ENCODE results near the gene OCEL1.
"Not testable (repeated sequence)": the region's sequence is repeated elsewhere in the genome, so short reads cannot be mapped to it uniquely, and the experiment has no call there.

Gene OCEL1, protein sequence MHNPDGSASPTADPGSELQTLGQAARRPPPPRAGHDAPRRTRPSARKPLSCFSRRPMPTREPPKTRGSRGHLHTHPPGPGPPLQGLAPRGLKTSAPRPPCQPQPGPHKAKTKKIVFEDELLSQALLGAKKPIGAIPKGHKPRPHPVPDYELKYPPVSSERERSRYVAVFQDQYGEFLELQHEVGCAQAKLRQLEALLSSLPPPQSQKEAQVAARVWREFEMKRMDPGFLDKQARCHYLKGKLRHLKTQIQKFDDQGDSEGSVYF

DNA sequence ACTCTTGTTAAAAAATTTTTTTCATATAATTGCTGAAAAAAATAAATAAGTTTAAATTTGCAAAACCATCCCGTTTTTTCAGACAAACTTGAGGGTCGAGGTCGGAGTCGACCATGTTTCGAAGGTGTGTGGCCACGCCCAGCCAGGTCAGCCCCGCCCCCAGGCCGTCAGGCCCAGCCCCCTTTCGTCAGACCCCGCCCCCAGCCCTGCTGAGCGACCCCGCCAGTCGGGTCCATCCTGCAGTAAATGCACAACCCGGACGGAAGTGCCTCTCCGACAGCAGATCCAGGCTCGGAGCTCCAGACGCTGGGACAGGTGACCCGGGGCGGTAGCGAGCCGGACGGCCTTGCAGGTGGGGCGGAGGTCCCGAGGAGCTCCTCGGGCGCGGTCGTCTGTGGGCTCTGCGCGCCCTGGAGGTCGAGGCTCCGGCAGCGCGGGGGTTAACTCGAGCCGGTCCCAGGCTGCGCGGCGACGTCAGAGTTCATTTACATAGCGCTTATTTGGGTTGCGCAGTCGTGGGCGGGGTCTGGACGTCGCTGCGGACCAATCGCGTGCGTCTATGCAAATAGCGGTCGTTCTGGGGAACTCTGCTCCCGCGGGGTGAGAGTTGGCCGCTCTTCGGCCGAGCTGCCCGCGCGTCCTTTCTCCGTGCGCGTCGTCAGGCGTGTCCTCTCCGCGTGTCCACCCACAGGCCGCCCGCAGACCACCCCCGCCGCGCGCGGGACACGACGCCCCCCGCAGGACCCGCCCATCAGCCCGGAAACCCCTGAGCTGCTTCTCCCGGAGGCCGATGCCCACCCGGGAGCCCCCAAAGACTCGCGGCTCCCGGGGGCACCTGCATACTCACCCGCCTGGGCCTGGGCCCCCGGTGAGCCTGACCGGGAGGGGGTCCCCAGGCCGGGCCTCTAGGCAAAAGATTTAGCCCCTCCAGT is at the start of gene OCEL1:
OCEL1 (plus strand) TSS at position 225 of the 932 bp plus-strand sequence; CDS start at position 247, 22 bp downstream.
- peak; percentile 94 to 97 for DNase-seq

- DNase-seq = no peak
Observed at GRCh38 chr19:17178291-17178690, 47.7 kb upstream of the OCEL1 start.

DNA sequence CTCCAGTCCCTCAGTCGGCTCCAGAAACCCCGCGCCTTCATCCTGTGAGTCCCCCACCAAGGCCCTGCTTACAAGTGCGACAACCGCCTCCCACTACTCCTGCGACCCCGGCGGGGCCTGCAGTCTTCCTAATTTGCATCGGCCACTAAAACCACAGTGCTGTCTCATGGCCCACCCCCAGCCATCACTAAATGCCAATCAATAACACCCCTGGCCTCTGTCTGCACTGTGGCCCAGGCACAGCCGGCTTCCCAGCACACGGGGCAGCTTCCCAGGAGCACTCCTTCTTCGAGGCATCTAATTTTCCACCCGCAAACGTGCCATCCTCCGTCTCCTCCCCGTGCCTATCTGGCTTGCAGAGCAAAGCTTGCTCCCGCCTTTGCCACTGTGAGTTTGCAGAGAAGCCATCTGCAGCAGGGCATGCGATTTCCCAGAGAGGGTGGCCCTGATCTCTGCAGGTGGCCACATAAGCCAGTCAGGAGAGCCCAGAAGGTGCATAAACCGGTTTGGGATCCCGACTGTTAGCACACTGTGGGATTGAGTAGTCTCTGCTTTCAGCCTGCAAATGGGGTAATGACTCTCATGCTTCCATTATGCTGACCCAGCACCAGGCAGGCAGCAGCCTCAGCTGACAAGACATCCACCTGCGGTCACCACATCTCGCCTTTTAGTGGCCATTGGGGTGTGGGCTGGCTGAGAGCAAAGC is 44.9 kb upstream of the OCEL1 start:
- no peak for DNase-seq

- no peak for DNase-seq
Observed at GRCh38 chr19:17183271-17183761, 42.7 kb upstream of the OCEL1 start.

DNA sequence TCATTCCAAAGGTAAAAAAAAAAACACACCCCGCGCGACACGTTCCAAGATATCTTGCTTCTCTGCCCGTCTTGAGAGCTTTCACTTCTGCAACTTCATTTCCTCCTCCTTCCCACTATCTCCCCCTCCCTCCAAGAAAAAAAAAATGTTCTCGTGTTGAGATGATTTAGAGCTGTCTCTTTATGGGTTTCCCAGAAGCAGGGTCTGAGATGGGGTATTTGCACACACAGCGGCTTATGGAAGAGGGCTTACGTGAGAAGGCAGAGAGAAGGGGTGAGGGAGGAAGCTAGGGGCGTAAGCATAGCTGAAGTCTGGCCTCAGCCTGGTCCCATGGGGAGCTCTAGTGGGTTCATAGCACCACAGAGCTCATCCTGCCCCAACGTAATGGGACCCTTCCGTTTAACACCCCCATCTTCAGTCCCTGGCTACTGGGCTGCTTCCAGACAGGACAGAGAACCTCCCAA is 42.1 kb upstream of the OCEL1 start:
- DNase-seq = no peak

- DNase-seq = no peak
Observed at GRCh38 chr19:17184371-17184841, 41.6 kb upstream of the OCEL1 start.

DNA sequence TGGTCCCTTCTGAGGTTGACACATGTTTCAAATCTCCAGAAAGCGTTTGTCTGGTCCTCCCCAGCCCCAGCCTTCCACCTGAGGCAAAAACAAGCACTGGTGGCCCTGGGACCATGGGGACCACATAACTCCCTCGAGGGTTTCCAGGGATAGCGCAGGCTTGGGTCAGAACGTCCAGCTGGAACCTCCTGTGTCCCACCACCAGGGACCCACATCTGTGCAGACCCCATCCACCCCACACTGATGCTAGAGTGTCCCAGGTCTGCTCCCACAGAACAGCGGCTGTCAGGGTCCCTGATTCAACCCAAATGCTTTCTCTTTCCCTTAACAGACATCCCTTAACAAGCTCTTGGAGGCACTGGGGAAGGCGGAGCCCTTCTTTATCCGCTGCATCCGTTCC is 40.4 kb upstream of the OCEL1 start:
- no peak for DNase-seq

DNA sequence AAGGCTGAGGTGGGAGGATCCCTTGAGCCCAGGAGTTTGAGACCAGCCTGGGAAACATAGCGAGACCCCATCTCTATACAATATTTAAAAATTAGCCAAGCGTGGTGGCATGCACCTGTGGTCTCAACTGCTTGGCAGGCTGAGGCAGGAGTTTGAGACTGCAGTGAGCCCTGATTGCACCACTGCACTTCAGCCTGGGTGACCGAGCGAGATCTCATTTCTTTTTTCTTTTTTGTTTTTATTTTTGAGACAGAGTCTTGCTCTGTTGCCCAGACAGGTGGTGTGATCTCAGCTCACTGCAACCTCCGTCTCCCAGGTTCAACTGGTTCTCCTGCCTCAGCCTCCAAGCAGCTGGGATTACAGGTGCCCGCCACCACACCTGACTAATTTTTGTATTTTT is 34.3 kb upstream of the OCEL1 start:
- not testable (repeated sequence) for DNase-seq

- no peak for DNase-seq
Observed at GRCh38 chr19:17192751-17193150, 33.3 kb upstream of the OCEL1 start.

- DNase-seq = no peak
Observed at GRCh38 chr19:17194608-17195007, 31.4 kb upstream of the OCEL1 start.

DNA sequence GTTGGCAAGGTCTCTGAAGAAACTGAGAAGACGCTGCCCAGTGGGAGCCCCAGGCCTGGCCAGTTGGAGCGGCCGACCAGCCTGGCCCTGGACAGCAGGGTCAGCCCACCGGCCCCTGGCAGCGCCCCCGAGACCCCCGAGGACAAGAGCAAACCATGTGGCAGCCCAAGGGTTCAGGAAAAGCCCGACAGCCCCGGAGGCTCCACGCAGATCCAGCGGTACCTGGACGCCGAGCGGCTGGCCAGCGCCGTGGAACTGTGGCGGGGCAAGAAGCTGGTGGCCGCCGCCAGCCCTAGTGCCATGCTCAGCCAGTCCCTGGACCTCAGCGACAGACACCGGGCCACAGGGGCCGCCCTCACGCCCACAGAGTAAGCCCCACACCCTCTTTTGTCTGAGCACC is 30.9 kb upstream of the OCEL1 start:
- DNase-seq = no peak

DNA sequence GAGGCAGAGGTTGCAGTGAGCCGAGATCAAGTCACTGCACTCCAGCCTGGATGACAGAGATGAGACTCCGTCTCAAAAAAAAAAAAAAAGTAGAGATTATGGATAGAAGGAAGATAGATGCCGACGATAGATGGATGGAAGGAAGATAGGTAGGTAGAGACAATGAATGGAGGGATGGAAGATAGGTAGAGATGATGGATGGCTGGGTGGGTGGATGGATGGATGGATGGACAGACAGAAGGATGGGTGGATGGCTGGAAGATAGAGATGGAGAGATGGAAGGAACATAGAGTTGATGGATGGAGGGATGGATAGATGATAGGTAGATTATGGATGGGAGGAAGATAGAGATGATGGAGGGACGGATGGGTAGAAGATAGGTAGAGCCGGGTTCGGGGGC is 29.4 kb upstream of the OCEL1 start:
- DNase-seq = no peak

DNA sequence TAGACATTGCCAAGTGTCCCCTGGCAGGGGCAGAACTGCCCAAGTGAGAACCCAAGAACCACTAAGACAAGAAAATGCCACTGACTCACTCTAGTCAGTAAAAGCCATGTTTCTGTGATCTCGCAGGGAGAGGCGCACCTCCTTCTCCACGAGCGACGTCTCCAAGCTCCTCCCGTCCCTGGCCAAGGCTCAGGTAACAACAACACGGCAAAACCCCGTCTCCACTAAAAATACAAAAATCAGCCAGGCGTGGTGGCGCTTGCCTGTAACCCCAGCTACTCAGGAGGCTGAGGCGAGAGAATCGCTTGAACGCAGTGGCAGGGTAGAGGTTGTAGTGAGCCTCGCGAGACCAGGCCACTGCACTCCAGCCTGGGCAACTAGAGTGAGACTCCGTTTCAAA is 28.4 kb upstream of the OCEL1 start:
- DNase-seq = no peak

- DNase-seq = no peak
Observed at GRCh38 chr19:17200408-17201079, 25.5 kb upstream of the OCEL1 start.

DNA sequence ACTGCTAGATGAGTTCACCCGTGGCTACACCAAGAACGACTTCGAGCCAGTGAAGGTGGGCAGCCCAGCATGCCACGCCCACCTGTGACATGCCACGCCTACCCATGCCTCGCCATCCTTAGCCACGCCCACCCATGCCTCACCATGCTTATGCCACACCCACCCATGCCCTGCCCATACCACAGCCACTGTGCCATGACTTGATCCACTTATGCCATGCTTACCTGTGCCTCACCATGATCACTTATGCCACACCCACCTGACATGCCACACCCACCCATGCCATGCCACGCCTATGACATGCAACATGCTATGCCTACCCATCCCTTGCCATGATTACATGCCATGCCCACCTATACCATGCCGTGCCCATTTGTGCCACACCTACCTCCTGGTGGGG is 23.8 kb upstream of the OCEL1 start:
- DNase-seq = no peak

DNA sequence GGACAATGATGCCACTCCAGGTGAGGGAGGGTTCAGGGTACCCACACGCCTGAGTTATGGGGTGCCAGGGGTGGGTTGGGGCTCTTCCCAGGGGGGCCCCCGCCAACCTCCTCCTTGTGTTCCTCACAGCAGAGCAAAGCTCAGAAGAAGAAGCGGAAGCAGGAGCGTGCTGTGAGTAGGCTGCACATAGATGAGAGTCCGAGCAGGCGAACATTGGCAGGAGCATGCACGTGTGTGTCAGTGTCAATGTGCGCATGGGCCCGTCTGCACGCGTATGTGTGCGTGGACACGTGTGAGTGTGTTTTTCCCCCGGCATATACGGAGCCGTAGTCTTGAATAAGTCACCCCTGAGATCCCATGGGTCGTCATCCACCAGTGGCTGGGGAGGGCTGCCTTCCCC is 23.3 kb upstream of the OCEL1 start:
- DNase-seq = no peak

- DNase-seq = peak; percentile 31 to 44
Observed at GRCh38 chr19:17205237-17206140, 20.5 kb upstream of the OCEL1 start.

DNA sequence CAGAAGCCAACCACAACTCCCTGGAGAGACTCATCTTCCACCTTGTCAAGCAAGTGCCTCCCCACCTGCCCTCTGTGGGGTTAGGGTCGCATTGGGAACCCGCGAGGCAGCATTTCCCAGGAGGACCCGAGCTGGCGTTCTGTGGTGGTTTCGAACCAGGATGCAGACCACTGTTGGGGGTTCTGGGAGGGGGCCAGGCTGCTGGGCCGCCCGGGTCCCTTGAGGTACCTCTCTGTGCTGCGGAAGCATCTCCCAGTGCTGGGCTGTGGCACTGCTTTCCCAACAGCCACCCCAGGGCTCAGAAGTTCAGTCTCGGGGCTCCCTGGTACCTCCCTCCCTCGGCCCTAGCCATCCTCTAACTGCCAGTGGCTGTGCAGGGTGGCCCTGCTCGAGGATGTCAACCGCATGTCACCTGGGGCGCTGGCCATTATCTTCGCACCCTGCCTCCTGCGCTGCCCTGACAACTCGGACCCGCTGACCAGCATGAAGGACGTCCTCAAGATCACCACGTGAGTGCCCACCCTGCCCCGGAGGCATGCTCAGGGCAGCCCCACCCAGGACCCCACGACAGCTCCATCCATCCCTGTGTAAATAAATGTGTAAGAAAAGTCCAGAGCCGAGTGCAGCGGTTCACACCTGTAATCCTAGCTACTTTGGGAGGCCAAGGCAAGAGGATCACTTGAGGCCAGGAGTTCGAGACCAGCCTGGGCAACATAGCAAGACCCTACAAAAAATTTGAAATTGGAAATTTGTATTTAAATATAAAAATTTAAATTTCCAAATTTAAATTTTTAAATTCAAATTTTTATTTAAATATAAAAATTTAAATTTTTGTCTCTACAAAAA is 19.1 kb upstream of the OCEL1 start:
- no peak for DNase-seq

GRCh38 chr19:17209126-17210036 is 16.6 kb upstream of the OCEL1 start:
- no peak for DNase-seq
